OCI-LY7 (cell line): Measurements from ENCODE around the gene TBC1D32. TPM values are rescaled to one million over a fixed set of nuclear protein-coding genes. Genes with fewer than 3 reads are reported as not detected.
"Not testable (repeated sequence)": the region's sequence is repeated elsewhere in the genome, so short reads cannot be mapped to it uniquely, and the experiment has no call there.

Source experiments
- BruUV-seq: library from RNA; stranded (reverse); fragments of 400-500 nt; replicated peaks from 2 replicates; lab custom pipeline; 2021; lab: Mats Ljungman, UMichigan
- CTCF ChIA-PET: fragments of 300-600 bp; sonication (Branson Sonifier 250); formaldehyde crosslinking; loops from one replicate; lab custom pipeline; 2022; ENCODE audit warnings: antibody characterized with exemption; ENCODE audit not compliant: unreplicated experiment; lab: Charles Lee
- POLR2A ChIA-PET: fragments of 300-600 bp; sonication (Branson Sonifier 250); formaldehyde crosslinking; loops from one replicate; lab custom pipeline; 2022; ENCODE audit warnings: antibody characterized with exemption; lab: Charles Lee
- DNase-seq: peaks from one replicate; pipeline ENCODE4 v3.0.0-alpha.2; 2015; ENCODE audit warnings: low spot score
- H2AFZ ChIP-seq: fragments of 200-600 bp; sonication (generic), shearing (Covaris generic); 2 replicates; pipeline ENCODE4 v1.6.1; 2014; ENCODE audit warnings: mild to moderate bottlenecking, antibody characterized with exemption, low read length, moderate library complexity
- H3K27ac ChIP-seq: fragments of 200-600 bp; sonication (generic); 2 replicates; pipeline ENCODE4 v1.5.1; 2014; ENCODE audit warnings: mixed run types, low read depth, mild to moderate bottlenecking, moderate library complexity, low read length, inconsistent platforms; ENCODE audit not compliant: poor library complexity, severe bottlenecking
- H3K36me3 ChIP-seq: fragments of 200-600 bp; sonication (generic); 2 replicates; pipeline ENCODE4 v1.6.1; 2014; ENCODE audit warnings: mild to moderate bottlenecking, antibody characterized with exemption, low read length, moderate library complexity, mixed read lengths; ENCODE audit not compliant: insufficient read depth
- H3K4me1 ChIP-seq: fragments of 200-600 bp; sonication (generic); 2 replicates; pipeline ENCODE4 v1.5.1; 2014; ENCODE audit warnings: mild to moderate bottlenecking, low read length; ENCODE audit not compliant: insufficient read depth, poor library complexity, severe bottlenecking
- H3K4me2 ChIP-seq: fragments of 200-600 bp; sonication (generic); 2 replicates; pipeline ENCODE4 v1.6.1; 2014; ENCODE audit warnings: mild to moderate bottlenecking, low read length
- H3K4me3 ChIP-seq: fragments of 200-600 bp; sonication (generic); 2 replicates; pipeline ENCODE4 v1.5.1; 2014; ENCODE audit warnings: mild to moderate bottlenecking, low read depth, low read length; ENCODE audit not compliant: poor library complexity, severe bottlenecking
- H3K79me2 ChIP-seq: fragments of 200-600 bp; sonication (generic); 2 replicates; pipeline ENCODE4 v1.6.1; 2016; ENCODE audit warnings: low read depth, mild to moderate bottlenecking, low read length, moderate library complexity, mixed read lengths; ENCODE audit not compliant: insufficient read depth
- H3K9me2 ChIP-seq: fragments of 200-600 bp; sonication (generic); 2 replicates; pipeline ENCODE4 v1.6.1; 2016; ENCODE audit warnings: mild to moderate bottlenecking, low read length, mixed read lengths; ENCODE audit not compliant: insufficient read depth
- H3K9me3 ChIP-seq: fragments of 200-600 bp; sonication (generic); 2 replicates; pipeline ENCODE4 v1.6.1; 2014; ENCODE audit warnings: mild to moderate bottlenecking, mixed run types, low read length, mixed read lengths
- H4K20me1 ChIP-seq: fragments of 200-600 bp; sonication (generic); 2 replicates; pipeline ENCODE4 v1.6.1; 2014; ENCODE audit warnings: mild to moderate bottlenecking, antibody characterized with exemption, low read length, moderate library complexity, mixed read lengths; ENCODE audit not compliant: insufficient read depth
- EZH2phosphoT487 ChIP-seq: fragments of 200-600 bp; sonication (generic); IDR thresholded peaks from 2 replicates; pipeline ENCODE4 v1.6.1; 2018; ENCODE audit warnings: low read depth, borderline replicate concordance, mild to moderate bottlenecking, mixed run types, antibody characterized with exemption, low read length, moderate library complexity, mixed read lengths
- intact Hi-C: fragments of 100-400 bp; cut with micrococcal nuclease; formaldehyde crosslinking; loops from one replicate; pipeline ENCODE4 v1.10.0; 2022; ENCODE audit not compliant: unreplicated experiment
- total RNA-seq, 2 experiments: library from RNA; depleted of rRNA in 1 of 2; stranded (reverse); fragments of >200 nt in 1 of 2; shearing (Covaris generic) in 1 of 2; gene quantifications; 2 replicates each; pipeline ENCODE4 v1.2.3, GENCODE V29; 2014 to 2022
- TF ChIP-seq, protein P1 (sequence below): fragments of 200-600 bp; sonication (generic); conservative IDR thresholded peaks from 2 replicates; pipeline ENCODE4 v1.5.1; 2014; ENCODE audit warnings: mild to moderate bottlenecking, antibody characterized with exemption, low read length, moderate library complexity, mixed read lengths

TBC1D32 gene
- total RNA-seq, 2 experiments from 2014 or later = 3.8 to 5.1 TPM

DNA sequence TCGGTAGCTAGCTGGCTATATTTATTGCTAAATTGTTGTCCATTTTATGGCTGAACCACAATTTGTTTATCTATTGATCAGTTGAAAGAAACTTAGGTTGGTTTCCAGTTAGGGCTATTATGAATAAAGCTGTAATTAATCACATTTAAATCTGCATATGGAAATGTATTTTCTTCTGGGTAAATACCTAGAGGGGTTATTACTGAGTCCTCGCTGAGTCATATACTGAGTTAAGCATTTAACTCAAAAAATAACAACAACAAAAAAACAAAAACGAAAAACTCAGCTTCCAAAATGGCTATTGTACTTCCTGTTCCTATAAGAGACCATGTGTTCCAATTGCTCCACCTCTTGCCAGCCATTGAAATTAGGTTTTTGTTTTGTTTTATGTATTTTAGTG, 258.2 kb downstream of the TBC1D32 start:
- BruUV-seq = no TSS peak
- Histone ChIP-seq H3K4me2 (no peak overlapping the region), H4K20me1 (no peaks in the 10 kb centered on the region), H3K36me3 (no peaks in the 10 kb centered on the region), H3K4me1 (no peaks in the 10 kb centered on the region), H3K4me3 (no peak overlapping the region), H3K79me2 (no peaks in the 10 kb centered on the region), H3K27ac (no peak overlapping the region), H3K9me2 (no peaks in the 10 kb centered on the region), H3K9me3 (no peaks in the 10 kb centered on the region), H2AFZ (no peak overlapping the region)
- ChIA-PET POLR2A (interaction anchor here (1.4 kb wide), 1 partner anchor 8 kb away, joined by 4 read pairs; no protein-coding TSS in a partner anchor), CTCF (no interaction called here)
- TF ChIP-seq, protein P1, sequence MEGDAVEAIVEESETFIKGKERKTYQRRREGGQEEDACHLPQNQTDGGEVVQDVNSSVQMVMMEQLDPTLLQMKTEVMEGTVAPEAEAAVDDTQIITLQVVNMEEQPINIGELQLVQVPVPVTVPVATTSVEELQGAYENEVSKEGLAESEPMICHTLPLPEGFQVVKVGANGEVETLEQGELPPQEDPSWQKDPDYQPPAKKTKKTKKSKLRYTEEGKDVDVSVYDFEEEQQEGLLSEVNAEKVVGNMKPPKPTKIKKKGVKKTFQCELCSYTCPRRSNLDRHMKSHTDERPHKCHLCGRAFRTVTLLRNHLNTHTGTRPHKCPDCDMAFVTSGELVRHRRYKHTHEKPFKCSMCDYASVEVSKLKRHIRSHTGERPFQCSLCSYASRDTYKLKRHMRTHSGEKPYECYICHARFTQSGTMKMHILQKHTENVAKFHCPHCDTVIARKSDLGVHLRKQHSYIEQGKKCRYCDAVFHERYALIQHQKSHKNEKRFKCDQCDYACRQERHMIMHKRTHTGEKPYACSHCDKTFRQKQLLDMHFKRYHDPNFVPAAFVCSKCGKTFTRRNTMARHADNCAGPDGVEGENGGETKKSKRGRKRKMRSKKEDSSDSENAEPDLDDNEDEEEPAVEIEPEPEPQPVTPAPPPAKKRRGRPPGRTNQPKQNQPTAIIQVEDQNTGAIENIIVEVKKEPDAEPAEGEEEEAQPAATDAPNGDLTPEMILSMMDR = no peak
- TF ChIP-seq EZH2phosphoT487 = no peak
- intact Hi-C loops = no loop called here
- no peak for DNase-seq

DNA sequence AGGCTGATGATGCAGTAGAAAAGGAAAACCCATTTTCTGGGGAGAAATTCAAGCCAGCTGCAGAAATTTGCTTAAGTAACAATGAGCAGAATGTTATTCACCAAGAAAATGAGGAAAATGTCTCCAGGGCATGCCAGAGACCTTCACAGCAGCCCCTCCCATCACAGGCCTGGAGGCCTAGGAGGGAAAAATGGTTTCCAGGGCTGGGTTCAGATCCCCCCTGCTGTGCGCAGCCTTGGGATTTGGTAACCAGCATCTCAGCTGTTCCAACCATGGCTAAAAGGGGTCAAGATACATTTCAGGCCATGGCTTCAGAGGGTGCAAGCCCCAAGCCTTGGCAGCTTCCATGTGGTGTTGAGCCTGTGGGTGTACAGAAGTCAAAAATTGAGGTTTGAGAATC, 265.5 kb downstream of the TBC1D32 start:
- BruUV-seq, intact Hi-C loops, H3K9me3 ChIP-seq: not testable (repeated sequence)

GRCh38 chr6:121067381-121067780, 266.9 kb downstream of the TBC1D32 start:
- no peak overlapping the region for H3K27ac ChIP-seq
- no peaks in the 10 kb centered on the region for H4K20me1 ChIP-seq
- H3K4me1 ChIP-seq = no peaks in the 10 kb centered on the region
- no peaks in the 10 kb centered on the region for H3K79me2 ChIP-seq
- no peaks in the 10 kb centered on the region for H3K36me3 ChIP-seq
- intact Hi-C loops = no loop called here
- no peak for DNase-seq
- H2AFZ ChIP-seq = no peak overlapping the region
- TF ChIP-seq, protein P1 = no peak
- TF ChIP-seq EZH2phosphoT487 = no peak
- ChIA-PET POLR2A (no interaction called here), CTCF (no interaction called here)
- no peaks in the 10 kb centered on the region for H3K9me2 ChIP-seq
- BruUV-seq = no TSS peak
- H3K9me3 ChIP-seq = no peaks in the 10 kb centered on the region
- no peak overlapping the region for H3K4me3 ChIP-seq
- no peak overlapping the region for H3K4me2 ChIP-seq

More for the DNA sequence above, 265.5 kb downstream of the TBC1D32 start:
- H4K20me1 ChIP-seq, H3K4me1 ChIP-seq, H3K79me2 ChIP-seq, H3K27ac ChIP-seq, DNase-seq, POLR2A ChIA-PET, H3K4me2 ChIP-seq, H3K9me2 ChIP-seq, H3K36me3 ChIP-seq, CTCF ChIA-PET, H2AFZ ChIP-seq, H3K4me3 ChIP-seq: not testable (repeated sequence)
